Nucleus accumbens (tissue), 56 donors: ENCODE measurements around the gene STOML3.

ENCODE experiments used
- DNase-seq, 56 donors: peaks; one replicate each; lab custom pipeline; 2025; lab: John Stamatoyannopoulos, UW

The STOML3 gene

GRCh38 chr13:38933786-38934185, 56.8 kb downstream of the STOML3 start:
- DNase-seq, result no peak

GRCh38 chr13:38922170-38922569, 68.5 kb downstream of the STOML3 start:
- DNase-seq, result no peak

- DNase-seq, result no peak
These were observed 69.5 kb downstream of the STOML3 start for GRCh38 chr13:38921081-38921480.
